ENCODE data around the gene PLEKHB2.

GRCh38 chr2:131094463-131095281 lies 10.5 kb upstream of the PLEKHB2 start:
- TF ChIP-seq POLR2A (IDR thresholded peaks at IDR 0.05) (no peak), POLR2AphosphoS5 (IDR thresholded peaks at IDR 0.05) (no peak)
